Ovary (tissue), 9 donors: ENCODE data around the gene KANK3. TPM values are rescaled to one million over a fixed set of nuclear protein-coding genes. Genes with fewer than 3 reads are reported as not detected.
A peak's percentile ranks its signal among the peaks of the same experiment; 100 is the strongest.
"Not testable (repeated sequence)": the region's sequence is repeated elsewhere in the genome, so short reads cannot be mapped to it uniquely, and the experiment has no call there.

ENCODE experiments used
- DNase-seq, 5 donors: peaks; one replicate each; pipeline ENCODE4 v3.0.0-alpha.2; 2019 to 2020
- H3K27ac ChIP-seq, 2 donors: fragments of 200-600 bp; one replicate each; pipeline versions ENCODE4 v1.5.1 to v1.8.0; 2019 to 2022
- H3K27me3 ChIP-seq: fragments of 200-600 bp; one replicate; pipeline ENCODE4 v1.8.0; 2022
- H3K36me3 ChIP-seq: fragments of 200-600 bp; sonication (generic); one replicate; pipeline ENCODE4 v1.5.1; 2019
- H3K4me1 ChIP-seq: one replicate; pipeline ENCODE4 v1.8.1; 2013; ENCODE audit warnings: mild to moderate bottlenecking, moderate library complexity; ENCODE audit not compliant: insufficient read depth
- H3K4me3 ChIP-seq: fragments of 200-600 bp; sonication (generic); one replicate; pipeline ENCODE4 v1.5.1; 2017
- H3K9me3 ChIP-seq, 2 donors: fragments of 200-600 bp in 1 of 2; sonication (generic) in 1 of 2; one replicate each; pipeline versions ENCODE4 v1.5.1 to v1.8.1; 2013 to 2019; ENCODE audit warnings: mild to moderate bottlenecking in 1 of 2, moderate library complexity in 1 of 2
- CTCF ChIP-seq, 3 donors: fragments of 450-650 bp in 2 of 3; fragments of 200-600 bp in 1 of 3; IDR thresholded peaks; one replicate each; pipeline versions ENCODE4 v1.5.1 to v1.8.0; 2016 to 2022; ENCODE audit warnings: antibody characterized with exemption in 3 of 3, mild to moderate bottlenecking in 1 of 3
- EP300 ChIP-seq: sonication (generic); formaldehyde crosslinking; IDR thresholded peaks from one replicate; pipeline ENCODE4 v1.6.1; 2017; ENCODE audit warnings: antibody characterized with exemption
- POLR2A ChIP-seq: fragments of 450-650 bp; IDR thresholded peaks from one replicate; pipeline ENCODE4 v1.6.1; 2017; ENCODE audit warnings: antibody characterized with exemption, mild to moderate bottlenecking, moderate library complexity
- WGBS, 3 donors: extraction: QIAGEN DNeasy Blood & Tissue Kit in 1 of 3; methylation state at CpG; one replicate each; pipeline versions ENCODE4 v1.1.5 to v1.1.7; 2013 to 2017; 5-methylcytosine and 5-hydroxymethylcytosine counted together
- intact Hi-C, 4 donors: fragments of 100-400 bp; cut with DNase I; formaldehyde crosslinking; loops; one replicate each; pipeline versions ENCODE4 v1.11.0 to v1.15.1; 2022 to 2023
- polyA plus RNA-seq, 2 donors: library from polyadenylated mRNA; stranded (reverse); fragments of 200-250 nt in 1 of 2; fragments of 350-450 nt in 1 of 2; fragmentation: Illumina TruSeq in 1 of 2; extraction: RNeasy Lipid Tissue Mini Kit (QIAGEN cat#74804) in 1 of 2; gene quantifications; one replicate each; pipeline ENCODE4 v1.2.3, GENCODE V29; 2013 to 2014
- total RNA-seq, 7 donors: library from RNA; depleted of rRNA in 2 of 7; stranded (reverse); fragments of >200 nt in 2 of 7; fragmentation: NEBNext Ultra II Directional in 3 of 7; extraction: Animal tissue kit (Norgen Biotek cat#: 25700) in 3 of 7; gene quantifications; one replicate each; pipeline versions ENCODE4 v1.1.0 to v1.2.4, GENCODE V29; 2016 to 2023
- donor health status: DM: no; HTN: no; CAD: no; lungs with moderate emphysema.
- donor health status: DM: no; HTN: no; CAD: no.
- donor health status: Bipolar disorder and iron deficiency.
- donor health status: DM: yes; HTN: yes; CAD: no.
- donor health status: DM: no; HTN: no; CAD: no.
- donor health status: DM: yes; HTN: yes; CAD: no.

Gene KANK3
- total and polyA plus RNA-seq, 9 donors, result 0.73 to 11.7 (median 4.3) TPM

GRCh38 chr19:8389891-8390616, 47.0 kb upstream of the KANK3 start, which contains the start of gene RAB11B:
Gene RAB11B, plus strand, starts transcription at chr19:8390360. Its CDS starts 57 bp downstream, at chr19:8390417.
- intact Hi-C loops, result no loop called here
- H3K4me3 ChIP-seq, result peak within 1 kb of the TSS; percentile 91
- no peaks in the 10 kb centered on the region for H3K27me3 ChIP-seq
- H3K36me3 ChIP-seq, result no peaks in the 10 kb centered on the region
- peak; percentile 84 for TF ChIP-seq POLR2A
- TF ChIP-seq CTCF (IDR thresholded peaks at IDR 0.05), result no peak
- peak; percentile 75 for TF ChIP-seq EP300
- H3K4me1 ChIP-seq, result peaks cover 19% of the 10 kb centered on the region
- H3K27ac ChIP-seq, result peak within 1 kb of the TSS; percentile 100
- peak; percentile 98 to 100 (median 99) for DNase-seq
- WGBS, 3 donors, result 0% methylated on average over 45 to 70 of the region's 70 CpGs
- H3K9me3 ChIP-seq, result no peaks in the 10 kb centered on the region

GRCh38 chr19:8388612-8388958, 45.5 kb upstream of the KANK3 start:
- intact Hi-C loops, result no loop called here
- Histone ChIP-seq H3K9me3 (no peaks in the 10 kb centered on the region), H3K27ac (no peak overlapping the region), H3K36me3 (no peaks in the 10 kb centered on the region), H3K4me1 (peaks cover 14% of the 10 kb centered on the region), H3K27me3 (no peaks in the 10 kb centered on the region), H3K4me3 (no peak overlapping the region)
- WGBS, 3 donors, result 52 to 62% (median 53%) methylated on average over 2 of the region's 2 CpGs
- TF ChIP-seq EP300 (no peak), POLR2A (no peak), CTCF (IDR thresholded peaks at IDR 0.05) (no peak)
- DNase-seq, result no peak

DNA sequence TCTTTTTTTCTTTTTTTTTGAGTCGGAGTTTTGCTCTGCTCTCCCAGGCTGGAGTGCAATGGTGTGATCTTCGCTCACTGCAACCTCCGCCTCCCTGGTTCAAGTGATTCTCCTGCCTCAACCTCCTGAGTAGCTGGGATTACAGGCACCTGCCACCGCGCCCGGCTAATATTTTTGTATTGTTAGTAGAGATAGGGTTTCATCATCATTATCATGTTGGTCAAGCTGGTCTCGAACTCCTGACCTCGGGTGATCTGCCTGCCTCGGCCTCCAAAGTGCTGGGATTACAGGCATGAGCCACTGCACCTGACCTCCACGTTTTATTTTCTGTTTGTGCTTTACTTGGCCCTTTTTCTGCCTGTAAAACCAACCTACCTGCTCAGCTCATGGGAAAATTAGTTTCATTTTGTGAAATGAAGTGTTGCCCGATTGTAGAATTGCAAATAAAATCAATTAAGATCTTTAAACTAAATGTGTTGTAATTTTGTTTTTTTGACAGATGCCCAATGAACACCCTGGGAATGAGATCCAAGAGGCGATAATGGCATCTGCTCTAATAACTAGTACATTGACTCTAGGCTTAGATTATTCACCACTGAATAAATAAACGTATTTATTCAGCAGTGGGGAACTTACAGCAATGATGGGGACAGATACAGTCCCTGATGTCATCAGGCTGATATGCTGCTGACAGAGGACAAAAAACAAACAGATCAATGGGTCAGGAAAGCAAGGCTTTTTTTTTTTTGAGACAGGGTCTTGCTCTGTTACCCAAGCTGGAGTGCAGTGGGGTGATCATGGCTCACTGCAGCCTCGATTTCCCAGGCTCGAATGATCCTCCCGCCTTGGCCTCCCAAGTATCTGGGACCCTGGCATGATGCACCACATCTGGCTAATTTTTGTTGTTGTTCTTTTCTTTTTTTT, 44.9 kb upstream of the KANK3 start:
- H3K4me3 ChIP-seq, result no peak overlapping the region
- 89 to 90% (median 89%) methylated on average over 16 of the region's 16 CpGs for WGBS, 3 donors
- no peaks in the 10 kb centered on the region for H3K36me3 ChIP-seq
- TF ChIP-seq EP300, result no peak
- TF ChIP-seq CTCF (IDR thresholded peaks at IDR 0.05), result no peak
- TF ChIP-seq POLR2A, result no peak
- H3K4me1 ChIP-seq, result peaks cover 10% of the 10 kb centered on the region
- no peaks in the 10 kb centered on the region for H3K9me3 ChIP-seq
- no peaks in the 10 kb centered on the region for H3K27me3 ChIP-seq
- DNase-seq, result no peak
- intact Hi-C loops, result no loop called here
- H3K27ac ChIP-seq, result no peak overlapping the region

- Histone ChIP-seq H3K9me3 (no peaks in the 10 kb centered on the region), H3K4me3 (no peak overlapping the region), H3K36me3 (no peaks in the 10 kb centered on the region), H3K27me3 (no peaks in the 10 kb centered on the region), H3K4me1 (peaks cover 10% of the 10 kb centered on the region), H3K27ac (no peak overlapping the region)
- no peak for DNase-seq
- intact Hi-C loops, result no loop called here
- TF ChIP-seq POLR2A (no peak), CTCF (IDR thresholded peaks at IDR 0.05) (no peak), EP300 (no peak)
- WGBS, 3 donors, result 96 to 99% (median 97%) methylated on average over 4 of the region's 4 CpGs
Observed at GRCh38 chr19:8386990-8387389, 43.9 kb upstream of the KANK3 start.

DNA sequence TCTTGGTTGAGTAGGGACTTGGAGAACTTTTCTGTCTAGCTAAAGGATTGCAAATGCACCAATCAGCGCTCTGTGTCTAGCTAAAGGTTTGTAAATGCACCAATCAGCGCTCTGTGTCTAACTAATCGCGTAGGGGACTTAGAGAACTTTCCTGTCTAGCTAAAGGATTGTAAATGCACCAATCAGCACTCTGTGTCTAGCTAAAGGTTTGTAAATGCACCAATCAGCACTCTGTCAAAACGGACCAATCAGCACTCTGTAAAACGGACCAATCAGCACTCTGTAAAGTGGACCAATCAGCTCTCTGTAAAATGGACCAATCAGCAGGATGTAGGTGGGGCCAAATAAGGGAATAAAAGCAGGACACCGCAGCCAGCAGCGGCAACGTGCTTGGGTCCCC, 43.4 kb upstream of the KANK3 start:
- intact Hi-C loops, H3K36me3 ChIP-seq, H3K27me3 ChIP-seq, H3K4me1 ChIP-seq, H3K4me3 ChIP-seq, H3K27ac ChIP-seq, H3K9me3 ChIP-seq, DNase-seq: not testable (repeated sequence)
- 88 to 92% (median 91%) methylated on average over 9 of the region's 9 CpGs for WGBS, 3 donors

DNA sequence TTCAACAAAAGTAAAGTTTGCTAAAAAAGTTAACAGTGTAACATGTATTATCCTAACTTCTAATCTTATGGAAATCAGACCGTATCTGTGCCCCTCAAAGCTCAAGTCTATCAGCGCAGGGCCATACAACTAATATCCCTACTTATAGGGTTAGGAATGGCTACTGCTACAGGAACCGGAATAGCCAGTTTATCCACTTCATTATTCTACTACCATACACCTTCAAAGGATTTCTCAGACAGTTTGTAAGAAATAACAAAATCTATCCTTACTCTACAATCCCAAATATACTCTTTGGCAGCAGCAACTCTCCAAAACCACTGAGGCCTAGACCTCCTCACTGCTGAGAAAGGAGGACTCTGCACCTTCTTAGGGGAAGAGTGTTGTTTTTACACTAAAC, 42.5 kb upstream of the KANK3 start:
- H3K9me3 ChIP-seq, H3K27me3 ChIP-seq, H3K4me3 ChIP-seq, intact Hi-C loops, H3K27ac ChIP-seq, DNase-seq, H3K4me1 ChIP-seq, H3K36me3 ChIP-seq: not testable (repeated sequence)
- 85 to 92% (median 89%) methylated on average over 3 of the region's 3 CpGs for WGBS, 3 donors

- intact Hi-C loops, H3K4me1 ChIP-seq: not testable (repeated sequence)
- 67 to 71% (median 71%) methylated on average over 2 of the region's 2 CpGs for whole genome bisulfite sequencing, 3 donors
Observed at GRCh38 chr19:8385103-8385502, 42.0 kb upstream of the KANK3 start.

More at GRCh38 chr19:8385103-8385502, 42.0 kb upstream of the KANK3 start:
- H3K27me3 ChIP-seq, H3K4me3 ChIP-seq, H3K9me3 ChIP-seq, H3K27ac ChIP-seq, DNase-seq, H3K36me3 ChIP-seq: not testable (repeated sequence)
